HG02973 (cell line): ENCODE data around the gene SDK2.

Source experiments
- ATAC-seq: cut with Tn5 transposase; IDR thresholded peaks from one replicate; pipeline ENCODE4 v1.9.1; 2021; ENCODE audit warnings: moderate library complexity; ENCODE audit not compliant: unreplicated experiment

Gene SDK2

GRCh38 chr17:73613271-73614233 lies 30.7 kb downstream of the SDK2 start:
- no peak for ATAC-seq

GRCh38 chr17:73612031-73612472 lies 32.2 kb downstream of the SDK2 start:
- no peak for ATAC-seq

- no peak for ATAC-seq
These were observed 32.6 kb downstream of the SDK2 start for GRCh38 chr17:73611630-73612029.

- ATAC-seq = no peak
These were observed 33.8 kb downstream of the SDK2 start for GRCh38 chr17:73610331-73610911.

GRCh38 chr17:73609758-73610157 lies 34.5 kb downstream of the SDK2 start:
- ATAC-seq = no peak

GRCh38 chr17:73609060-73609459 lies 35.2 kb downstream of the SDK2 start:
- ATAC-seq = no peak

GRCh38 chr17:73605444-73605843 lies 38.8 kb downstream of the SDK2 start:
- ATAC-seq = no peak

GRCh38 chr17:73604476-73604875 lies 39.8 kb downstream of the SDK2 start:
- no peak for ATAC-seq

- no peak for ATAC-seq
These were observed 40.3 kb downstream of the SDK2 start for GRCh38 chr17:73603971-73604370.

GRCh38 chr17:73600103-73600871 lies 44.0 kb downstream of the SDK2 start:
- no peak for ATAC-seq

GRCh38 chr17:73599599-73599998 lies 44.6 kb downstream of the SDK2 start:
- ATAC-seq = no peak

GRCh38 chr17:73598212-73598611 lies 46.0 kb downstream of the SDK2 start:
- ATAC-seq = no peak

- no peak for ATAC-seq
These were observed 48.3 kb downstream of the SDK2 start for GRCh38 chr17:73595931-73596330.

- no peak for ATAC-seq
These were observed 48.8 kb downstream of the SDK2 start for GRCh38 chr17:73595479-73595878.

GRCh38 chr17:73595068-73595467 lies 49.2 kb downstream of the SDK2 start:
- no peak for ATAC-seq

GRCh38 chr17:73594598-73594997 lies 49.6 kb downstream of the SDK2 start:
- no peak for ATAC-seq

- ATAC-seq = no peak
These were observed 50.2 kb downstream of the SDK2 start for GRCh38 chr17:73594025-73594424.

- ATAC-seq = no peak
These were observed 50.8 kb downstream of the SDK2 start for GRCh38 chr17:73593249-73593965.

GRCh38 chr17:73592501-73592961 lies 51.7 kb downstream of the SDK2 start:
- no peak for ATAC-seq

GRCh38 chr17:73592079-73592415 lies 52.2 kb downstream of the SDK2 start:
- no peak for ATAC-seq
